ENCODE results near the gene HLX. TPM values are rescaled to one million over a fixed set of nuclear protein-coding genes. Genes with fewer than 3 reads are reported as not detected.

HLX gene
- polyA plus RNA-seq, 3 donors: 17.1 to 44.0 (median 17.6) TPM

- no peak overlapping the region for H2AFZ ChIP-seq (ENCODE audit: insufficient read depth, low read depth, low read length, poor library complexity, severe bottlenecking)
- Mint-ChIP-seq H3K4me3 (no peak overlapping the region), H3K9me3 (no peaks in the 10 kb centered on the region), H3K36me3 (no peaks in the 10 kb centered on the region), H3K27ac (no peak overlapping the region), H3K4me1 (peaks cover 15% of the 10 kb centered on the region), H3K27me3 (ENCODE audit: low read depth in 3 of 3) (peaks cover 0 to 3% (median 3%) of the 10 kb centered on the region in 3 donors)
- WGBS (ENCODE audit: insufficient coverage): 80% methylated on average over 1 of the region's 5 CpGs
- H3K79me2 ChIP-seq (ENCODE audit: insufficient read depth, low read length): no peaks in the 10 kb centered on the region
- no peak overlapping the region for H3K27ac ChIP-seq (ENCODE audit: low read depth in 1 of 2, low read length in 2 of 2)
- H3K36me3 ChIP-seq (replicated peaks in 1 of 2; ENCODE audit: control insufficient read depth in 1 of 2, insufficient read depth in 2 of 2, low read length in 2 of 2): no peaks in the 10 kb centered on the region
- DNase-seq: no peak
- H3K9ac ChIP-seq (ENCODE audit: insufficient read depth, low read length, poor library complexity, severe bottlenecking): no peak overlapping the region
- H4K20me1 ChIP-seq (ENCODE audit: insufficient read depth, low read length): no peaks in the 10 kb centered on the region
- H3K27me3 ChIP-seq (ENCODE audit: control insufficient read depth in 2 of 2, insufficient read depth in 2 of 2, low read length in 2 of 2): peaks cover 0 to 10% of the 10 kb centered on the region in 2 donors
- H3K4me3 ChIP-seq (replicated peaks in 1 of 3; ENCODE audit: low read depth in 2 of 3, low read length in 3 of 3): no peak overlapping the region
- TF ChIP-seq, protein P1, sequence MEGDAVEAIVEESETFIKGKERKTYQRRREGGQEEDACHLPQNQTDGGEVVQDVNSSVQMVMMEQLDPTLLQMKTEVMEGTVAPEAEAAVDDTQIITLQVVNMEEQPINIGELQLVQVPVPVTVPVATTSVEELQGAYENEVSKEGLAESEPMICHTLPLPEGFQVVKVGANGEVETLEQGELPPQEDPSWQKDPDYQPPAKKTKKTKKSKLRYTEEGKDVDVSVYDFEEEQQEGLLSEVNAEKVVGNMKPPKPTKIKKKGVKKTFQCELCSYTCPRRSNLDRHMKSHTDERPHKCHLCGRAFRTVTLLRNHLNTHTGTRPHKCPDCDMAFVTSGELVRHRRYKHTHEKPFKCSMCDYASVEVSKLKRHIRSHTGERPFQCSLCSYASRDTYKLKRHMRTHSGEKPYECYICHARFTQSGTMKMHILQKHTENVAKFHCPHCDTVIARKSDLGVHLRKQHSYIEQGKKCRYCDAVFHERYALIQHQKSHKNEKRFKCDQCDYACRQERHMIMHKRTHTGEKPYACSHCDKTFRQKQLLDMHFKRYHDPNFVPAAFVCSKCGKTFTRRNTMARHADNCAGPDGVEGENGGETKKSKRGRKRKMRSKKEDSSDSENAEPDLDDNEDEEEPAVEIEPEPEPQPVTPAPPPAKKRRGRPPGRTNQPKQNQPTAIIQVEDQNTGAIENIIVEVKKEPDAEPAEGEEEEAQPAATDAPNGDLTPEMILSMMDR (IDR thresholded peaks at IDR 0.05): no peak
- no peaks in the 10 kb centered on the region for H3K9me3 ChIP-seq (replicated peaks in 1 of 2; ENCODE audit: control insufficient read depth in 1 of 2, insufficient read depth in 1 of 2, low read length in 2 of 2)
- peaks cover 4 to 9% of the 10 kb centered on the region in 2 donors for H3K4me1 ChIP-seq (ENCODE audit: control insufficient read depth in 1 of 2, insufficient read depth in 2 of 2, low read length in 2 of 2)
- intact Hi-C loops (cut with micrococcal nuclease): no loop called here
- no peak overlapping the region for H3K4me2 ChIP-seq (replicated peaks; ENCODE audit: extremely low read depth, low read length, poor library complexity, severe bottlenecking)
Measured at GRCh38 chr1:220905650-220906560, 26.7 kb downstream of the HLX start.

DNA sequence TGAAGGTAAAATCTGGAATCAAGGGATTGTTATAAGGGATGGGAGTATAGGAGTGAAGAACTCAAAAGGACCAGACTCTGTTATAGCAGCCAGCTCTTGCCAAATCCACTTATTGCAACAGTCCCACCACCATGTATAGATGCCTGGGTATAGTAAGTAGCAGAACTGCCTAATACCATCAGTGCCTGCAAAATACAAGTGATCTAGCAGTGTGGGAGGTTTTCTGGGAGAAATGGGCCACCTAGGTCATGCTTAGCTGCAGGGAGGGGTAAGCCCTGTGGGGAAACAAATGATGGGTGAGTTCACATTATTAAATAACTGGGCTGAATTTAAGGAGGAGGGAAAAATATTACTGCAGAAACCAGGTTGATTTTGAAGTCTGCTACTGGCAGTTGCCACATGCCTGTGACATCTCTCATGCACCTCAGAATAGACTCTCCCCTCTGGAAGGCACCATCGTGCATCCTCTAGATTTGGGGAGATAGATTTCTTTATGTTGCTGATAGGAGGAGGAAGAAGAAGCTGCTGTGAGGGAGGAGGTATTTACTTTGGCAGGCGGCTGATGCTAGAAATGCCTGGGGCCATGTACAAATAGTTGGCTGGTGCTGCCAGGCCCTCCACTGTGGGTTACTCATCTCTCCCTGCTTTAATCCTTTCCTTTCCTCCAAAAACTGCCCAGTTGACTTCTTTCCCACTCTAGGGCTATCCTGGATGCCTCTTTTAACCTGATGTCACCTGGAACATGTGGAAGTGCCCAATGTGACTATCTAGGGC, 27.5 kb downstream of the HLX start:
- DNase-seq: no peak
- intact Hi-C loops (cut with micrococcal nuclease): no loop called here
- no peak overlapping the region for H3K4me2 ChIP-seq (replicated peaks; ENCODE audit: extremely low read depth, low read length, poor library complexity, severe bottlenecking)

More for the DNA sequence above, 27.5 kb downstream of the HLX start:
- no peak overlapping the region for H3K4me3 Mint-ChIP-seq
- Histone ChIP-seq H3K27me3 (ENCODE audit: control insufficient read depth in 2 of 2, insufficient read depth in 2 of 2, low read length in 2 of 2) (peaks cover 0 to 8% of the 10 kb centered on the region in 2 donors), H3K9ac (ENCODE audit: insufficient read depth, low read length, poor library complexity, severe bottlenecking) (no peak overlapping the region), H2AFZ (ENCODE audit: insufficient read depth, low read depth, low read length, poor library complexity, severe bottlenecking) (no peak overlapping the region), H3K9me3 (replicated peaks in 1 of 2; ENCODE audit: control insufficient read depth in 1 of 2, insufficient read depth in 1 of 2, low read length in 2 of 2) (no peaks in the 10 kb centered on the region), H3K4me1 (ENCODE audit: control insufficient read depth in 1 of 2, insufficient read depth in 2 of 2, low read length in 2 of 2) (peaks cover 4 to 9% of the 10 kb centered on the region in 2 donors), H3K27ac (ENCODE audit: low read depth in 1 of 2, low read length in 2 of 2) (no peak overlapping the region), H3K4me3 (replicated peaks in 1 of 3; ENCODE audit: low read depth in 2 of 3, low read length in 3 of 3) (no peak overlapping the region), H3K36me3 (replicated peaks in 1 of 2; ENCODE audit: control insufficient read depth in 1 of 2, insufficient read depth in 2 of 2, low read length in 2 of 2) (no peaks in the 10 kb centered on the region), H4K20me1 (ENCODE audit: insufficient read depth, low read length) (no peaks in the 10 kb centered on the region), H3K79me2 (ENCODE audit: insufficient read depth, low read length) (no peaks in the 10 kb centered on the region)
- peaks cover 0 to 5% (median 3%) of the 10 kb centered on the region in 3 donors for H3K27me3 Mint-ChIP-seq (ENCODE audit: low read depth in 3 of 3)
- H3K4me1 Mint-ChIP-seq: peaks cover 15% of the 10 kb centered on the region
- TF ChIP-seq, protein P1 (IDR thresholded peaks at IDR 0.05): no peak
- no peaks in the 10 kb centered on the region for H3K9me3 Mint-ChIP-seq
- H3K36me3 Mint-ChIP-seq: no peaks in the 10 kb centered on the region
- WGBS (ENCODE audit: insufficient coverage): no CpG with 5 or more reads among the region's 2 CpGs
- H3K27ac Mint-ChIP-seq: peak overlapping the region in 1 of 7 donors; percentile 13

Measured in CD14-positive monocyte (primary cell).